Prostate gland (tissue), 2 donors: ENCODE measurements around the gene DNPEP. TPM values are rescaled to one million over a fixed set of nuclear protein-coding genes. Genes with fewer than 3 reads are reported as not detected.

Experiments
- DNase-seq: peaks from one replicate; pipeline ENCODE4 v3.0.0-alpha.2; 2019; ENCODE audit warnings: low spot score
- H3K27ac ChIP-seq, 2 donors: fragments of 200-600 bp; sonication (generic); 2 replicates each; pipeline ENCODE4 v1.5.1; 2017 to 2019
- H3K27me3 ChIP-seq: fragments of 200-600 bp; sonication (generic); replicated peaks from 2 replicates; pipeline ENCODE4 v1.5.1; 2019; ENCODE audit not compliant: insufficient read depth
- H3K36me3 ChIP-seq, 2 donors: fragments of 200-600 bp; sonication (generic); 1 replicate in 1 of 2; 2 replicates in 1 of 2; pipeline versions ENCODE4 v1.5.1 to v1.8.1; 2017 to 2019
- H3K4me1 ChIP-seq: fragments of 200-600 bp; sonication (generic); replicated peaks from 2 replicates; pipeline ENCODE4 v1.5.1; 2019
- H3K4me3 ChIP-seq, 2 donors: fragments of 200-600 bp; sonication (generic); 2 replicates each; pipeline ENCODE4 v1.5.1; 2017 to 2019
- H3K9me3 ChIP-seq: fragments of 200-600 bp; sonication (generic); 2 replicates; pipeline ENCODE4 v1.5.1; 2017
- CTCF ChIP-seq, 4 experiments: fragments of 200-600 bp in 2 of 4; fragments of 450-650 bp in 2 of 4; sonication (generic) in 2 of 4; IDR thresholded peaks; 1 replicate in 3 of 4; 2 replicates in 1 of 4; pipeline ENCODE4 v1.5.1; 2016 to 2019; ENCODE audit warnings: antibody characterized with exemption in 4 of 4, mild to moderate bottlenecking in 2 of 4, moderate library complexity in 2 of 4
- POLR2A ChIP-seq: fragments of 450-650 bp; IDR thresholded peaks from one replicate; pipeline ENCODE4 v1.6.1; 2016; ENCODE audit warnings: antibody characterized with exemption, mild to moderate bottlenecking
- POLR2AphosphoS5 ChIP-seq: sonication (generic); formaldehyde crosslinking; IDR thresholded peaks from one replicate; pipeline ENCODE4 v1.6.1; 2017; ENCODE audit warnings: antibody characterized with exemption
- WGBS: methylation state at CpG from one replicate; pipeline ENCODE4 v1.1.5; 2018; 5-methylcytosine and 5-hydroxymethylcytosine counted together
- intact Hi-C: fragments of 100-400 bp; cut with DNase I; formaldehyde crosslinking; loops from one replicate; pipeline ENCODE4 v1.14.2; 2022
- total RNA-seq, 2 donors: library from RNA; depleted of rRNA; stranded (reverse); fragments of >200 nt; gene quantifications; one replicate each; pipeline ENCODE4 v1.1.0, GENCODE V29; 2016

DNPEP gene
- total RNA-seq, 2 donors from 2014 or later = 54.1 to 82.4 TPM

- peak overlapping the region; percentile 62 to 67 for H3K27ac ChIP-seq
- intact Hi-C loops = no loop called here
- peaks cover 2% of the 10 kb centered on the region for H3K27me3 ChIP-seq
- H3K36me3 ChIP-seq = no peaks in the 10 kb centered on the region
- peak overlapping the region; percentile 21 to 24 for H3K4me3 ChIP-seq
- TF ChIP-seq CTCF (IDR thresholded peaks at IDR 0.05) (no peak), POLR2A (no peak), POLR2AphosphoS5 (no peak)
- 75% methylated on average over 8 of the region's 9 CpGs for WGBS
- DNase-seq = no peak
- no peaks in the 10 kb centered on the region for H3K4me1 ChIP-seq
- H3K9me3 ChIP-seq = no peaks in the 10 kb centered on the region
These were observed 31.9 kb upstream of the DNPEP start for GRCh38 chr2:219419331-219420197.

GRCh38 chr2:219419012-219419324 is 31.3 kb upstream of the DNPEP start:
- H3K27me3 ChIP-seq = peaks cover 2% of the 10 kb centered on the region
- no peak for DNase-seq
- WGBS = 44% methylated on average over 6 of the region's 12 CpGs

GRCh38 chr2:219418155-219419011 is 30.7 kb upstream of the DNPEP start, which contains the start of gene DES:
Gene DES, plus strand, starts transcription at chr2:219418377. Its CDS starts 86 bp downstream, at chr2:219418463.
- Histone ChIP-seq H3K27me3 (peaks cover 2% of the 10 kb centered on the region), H3K36me3 (no peaks in the 10 kb centered on the region), H3K27ac (peak within 1 kb of the TSS; percentile 62 to 67), H3K9me3 (no peaks in the 10 kb centered on the region), H3K4me3 (peak within 1 kb of the TSS; percentile 21 to 24), H3K4me1 (no peaks in the 10 kb centered on the region)
- DNase-seq = no peak
- intact Hi-C loops = no loop called here
- 7% methylated on average over 69 of the region's 98 CpGs for WGBS
- TF ChIP-seq POLR2A (no peak), POLR2AphosphoS5 (peak; percentile 35), CTCF (IDR thresholded peaks at IDR 0.05) (no peak)

More at GRCh38 chr2:219419012-219419324, 31.3 kb upstream of the DNPEP start:
- intact Hi-C loops = no loop called here
- peak overlapping the region; percentile 21 to 24 for H3K4me3 ChIP-seq
- no peaks in the 10 kb centered on the region for H3K4me1 ChIP-seq
- no peaks in the 10 kb centered on the region for H3K9me3 ChIP-seq
- no peaks in the 10 kb centered on the region for H3K36me3 ChIP-seq
- peak overlapping the region; percentile 62 to 67 for H3K27ac ChIP-seq
- no peak for TF ChIP-seq CTCF (IDR thresholded peaks at IDR 0.05)
- no peak for TF ChIP-seq POLR2A
- no peak for TF ChIP-seq POLR2AphosphoS5

- TF ChIP-seq POLR2AphosphoS5 (no peak), CTCF (IDR thresholded peaks at IDR 0.05) (no peak), POLR2A (no peak)
- peaks cover 2% of the 10 kb centered on the region for H3K27me3 ChIP-seq
- H3K4me1 ChIP-seq = no peaks in the 10 kb centered on the region
- no peaks in the 10 kb centered on the region for H3K9me3 ChIP-seq
- intact Hi-C loops = no loop called here
- no peak overlapping the region for H3K4me3 ChIP-seq
- peak overlapping the region; percentile 62 to 67 for H3K27ac ChIP-seq
- WGBS = 39% methylated on average over 9 of the region's 9 CpGs
- DNase-seq = no peak
- no peaks in the 10 kb centered on the region for H3K36me3 ChIP-seq
These were observed 29.7 kb upstream of the DNPEP start for GRCh38 chr2:219417374-219417773.
